ENCODE results near the gene RAPGEF1. TPM values are rescaled to one million over a fixed set of nuclear protein-coding genes. Genes with fewer than 3 reads are reported as not detected.

Gene RAPGEF1
- total and polyA plus RNA-seq, 12 donors, result 39.6 to 135 (median 111) TPM

- DNase-seq (no peak), ATAC-seq (no peak)
- intact Hi-C loops (cut with DNase I), result loop anchor here in 5 of 10 donors (2.0 to 5.0 kb wide), 3 partner anchors 145 to 148 kb away; partner anchors contain the start of gene RAPGEF1 (in 4 of the 5)
- H3K9me3 ChIP-seq, result no peaks in the 10 kb centered on the region
- H3K27me3 ChIP-seq, result no peaks in the 10 kb centered on the region
- peaks cover 1 to 100% (median 64%) of the 10 kb centered on the region in 9 donors for H3K36me3 ChIP-seq
- WGBS, 2 donors, result 89 to 91% methylated on average over 21 of the region's 21 CpGs
- H3K4me3 ChIP-seq, result no peak overlapping the region
- H3K27ac ChIP-seq, result peak overlapping the region in 1 of 10 donors; percentile 68
- TF ChIP-seq CTCF (IDR thresholded peaks at IDR 0.05), result no peak
- peaks cover 0 to 59% (median 4%) of the 10 kb centered on the region in 9 donors for H3K4me1 ChIP-seq
Observed at GRCh38 chr9:131593936-131594665, 145.8 kb downstream of the RAPGEF1 start.

GRCh38 chr9:131593091-131593820 is 146.6 kb downstream of the RAPGEF1 start:
- 81 to 86% methylated on average over 15 of the region's 15 CpGs for WGBS, 2 donors
- no peak for TF ChIP-seq CTCF (IDR thresholded peaks at IDR 0.05)
- no peak for DNase-seq
- Histone ChIP-seq H3K27ac (no peak overlapping the region), H3K4me1 (peaks cover 0 to 51% (median 4%) of the 10 kb centered on the region in 9 donors), H3K27me3 (no peaks in the 10 kb centered on the region), H3K9me3 (no peaks in the 10 kb centered on the region), H3K4me3 (no peak overlapping the region), H3K36me3 (peaks cover 6 to 100% (median 69%) of the 10 kb centered on the region in 9 donors)
- intact Hi-C loops (cut with DNase I), result loop anchor here in 5 of 10 donors (2.0 to 5.0 kb wide), 3 partner anchors 146 to 149 kb away; partner anchors contain the start of gene RAPGEF1 (in 4 of the 5)
- no peak for ATAC-seq

GRCh38 chr9:131591845-131592208 is 148.0 kb downstream of the RAPGEF1 start:
- WGBS, 2 donors, result 60 to 77% methylated on average over 6 of the region's 6 CpGs
- ATAC-seq (no peak), DNase-seq (no peak)
- TF ChIP-seq CTCF (IDR thresholded peaks at IDR 0.05), result no peak
- no peaks in the 10 kb centered on the region for H3K27me3 ChIP-seq
- no peaks in the 10 kb centered on the region for H3K9me3 ChIP-seq
- intact Hi-C loops (cut with DNase I), result loop anchor here in 9 of 10 donors (1.0 to 5.0 kb wide), 4 partner anchors 147 to 150 kb away; partner anchors contain the start of gene RAPGEF1 (in 8 of the 9)
- no peak overlapping the region for H3K4me3 ChIP-seq
- peak overlapping the region in 1 of 10 donors; percentile 50 for H3K27ac ChIP-seq
- H3K36me3 ChIP-seq, result peaks cover 0 to 97% (median 60%) of the 10 kb centered on the region in 9 donors
- H3K4me1 ChIP-seq, result peaks cover 0 to 37% (median 4%) of the 10 kb centered on the region in 9 donors
